ENCODE measurements around the gene FBXO42. TPM values are rescaled to one million over a fixed set of nuclear protein-coding genes. Genes with fewer than 3 reads are reported as not detected.

The FBXO42 gene
- total RNA-seq, 1 donor from 2014 or later, result 36.6 TPM

- intact Hi-C loops (cut with DNase I), result no loop called here
- TF ChIP-seq CTCF (IDR thresholded peaks at IDR 0.05), result no peak
- Histone ChIP-seq H3K27me3 (no peaks in the 10 kb centered on the region), H3K36me3 (peaks cover 10 to 23% of the 10 kb centered on the region in 2 donors), H3K4me1 (peaks cover 25 to 62% of the 10 kb centered on the region in 2 donors), H3K27ac (peak overlapping the region; percentile 87), H3K4me3 (no peak overlapping the region), H3K9me3 (no peaks in the 10 kb centered on the region)
- no peak for DNase-seq (ENCODE audit: low spot score in 2 of 2)
These were observed 55.6 kb downstream of the FBXO42 start for GRCh38 chr1:16296643-16297042.

- H3K36me3 ChIP-seq, result peaks cover 6 to 12% of the 10 kb centered on the region in 2 donors
- H3K9me3 ChIP-seq, result no peaks in the 10 kb centered on the region
- DNase-seq (ENCODE audit: low spot score in 2 of 2), result peak in 1 of 2 donors; percentile 25
- intact Hi-C loops (cut with DNase I), result no loop called here
- no peak overlapping the region for H3K4me3 ChIP-seq
- peaks cover 25 to 73% of the 10 kb centered on the region in 2 donors for H3K4me1 ChIP-seq
- no peaks in the 10 kb centered on the region for H3K27me3 ChIP-seq
- H3K27ac ChIP-seq, result peak overlapping the region; percentile 87
- no peak for TF ChIP-seq CTCF (IDR thresholded peaks at IDR 0.05)
These were observed 57.8 kb downstream of the FBXO42 start for GRCh38 chr1:16294219-16295212.

- Histone ChIP-seq H3K4me1 (peaks cover 24 to 64% of the 10 kb centered on the region in 2 donors), H3K4me3 (no peak overlapping the region), H3K27ac (peak overlapping the region; percentile 87), H3K27me3 (no peaks in the 10 kb centered on the region), H3K36me3 (peaks cover 9 to 17% of the 10 kb centered on the region in 2 donors), H3K9me3 (no peaks in the 10 kb centered on the region)
- no peak for TF ChIP-seq CTCF (IDR thresholded peaks at IDR 0.05)
- no peak for DNase-seq (ENCODE audit: low spot score in 2 of 2)
- intact Hi-C loops (cut with DNase I), result no loop called here
These were observed 58.7 kb downstream of the FBXO42 start for GRCh38 chr1:16293538-16293937.

GRCh38 chr1:16292739-16293138, 59.5 kb downstream of the FBXO42 start:
- TF ChIP-seq CTCF (IDR thresholded peaks at IDR 0.05), result no peak
- intact Hi-C loops (cut with DNase I), result no loop called here
- no peaks in the 10 kb centered on the region for H3K27me3 ChIP-seq
- H3K27ac ChIP-seq, result peak overlapping the region; percentile 87
- no peak for DNase-seq (ENCODE audit: low spot score in 2 of 2)
- H3K9me3 ChIP-seq, result no peaks in the 10 kb centered on the region
- peaks cover 17 to 21% of the 10 kb centered on the region in 2 donors for H3K36me3 ChIP-seq
- peaks cover 21 to 61% of the 10 kb centered on the region in 2 donors for H3K4me1 ChIP-seq
- H3K4me3 ChIP-seq, result no peak overlapping the region

GRCh38 chr1:16289959-16290358, 62.3 kb downstream of the FBXO42 start:
- Histone ChIP-seq H3K27me3 (no peaks in the 10 kb centered on the region), H3K27ac (peak overlapping the region; percentile 87), H3K36me3 (peaks cover 24 to 34% of the 10 kb centered on the region in 2 donors), H3K4me1 (peaks cover 21 to 53% of the 10 kb centered on the region in 2 donors), H3K9me3 (no peaks in the 10 kb centered on the region), H3K4me3 (no peak overlapping the region)
- intact Hi-C loops (cut with DNase I), result no loop called here
- no peak for TF ChIP-seq CTCF (IDR thresholded peaks at IDR 0.05)
- peak in 1 of 2 donors; percentile 19 for DNase-seq (ENCODE audit: low spot score in 2 of 2)

Measured in ascending aorta (tissue), 2 donors.